Fibroblast of lung (primary cell): ENCODE measurements around the gene CAV3. TPM values are rescaled to one million over a fixed set of nuclear protein-coding genes. Genes with fewer than 3 reads are reported as not detected.
"Not testable (repeated sequence)": the region's sequence is repeated elsewhere in the genome, so short reads cannot be mapped to it uniquely, and the experiment has no call there.

Experiments used
- DNase-seq, 2 donors: peaks; one replicate each; pipeline versions ENCODE4 v3.0.0 to v3.0.0-alpha.2; 2010; ENCODE audit warnings: low read depth in 2 of 2
- H2AFZ ChIP-seq: 2 replicates; pipeline ENCODE4 v1.5.1; 2012; ENCODE audit warnings: low read length, control low read depth, inconsistent platforms
- H3K27ac ChIP-seq: 2 replicates; pipeline ENCODE4 v1.5.1; 2011; ENCODE audit warnings: low read length, control low read depth; ENCODE audit not compliant: insufficient read depth
- H3K27me3 ChIP-seq: 2 replicates; pipeline ENCODE4 v1.5.1; 2011; ENCODE audit warnings: mild to moderate bottlenecking, low read length; ENCODE audit not compliant: control insufficient read depth, insufficient read depth
- H3K36me3 ChIP-seq: 2 replicates; pipeline ENCODE4 v1.5.1; 2011; ENCODE audit warnings: low read length; ENCODE audit not compliant: control insufficient read depth, insufficient read depth
- H3K4me1 ChIP-seq: 2 replicates; pipeline ENCODE4 v1.5.1; 2011; ENCODE audit warnings: low read length; ENCODE audit not compliant: control insufficient read depth, insufficient read depth; ENCODE audit errors: extremely low read depth
- H3K4me2 ChIP-seq: 2 replicates; pipeline ENCODE4 v1.5.1; 2011; ENCODE audit warnings: low read length, control low read depth; ENCODE audit not compliant: insufficient read depth; ENCODE audit errors: extremely low read depth
- H3K4me3 ChIP-seq, 4 experiments: fragments of 200-600 bp in 1 of 4; sonication (generic) in 1 of 4; replicated peaks in 1 of 4; 2 replicates each; pipeline ENCODE4 v1.5.1; 2011 to 2016; ENCODE audit warnings: low read length in 4 of 4, low read depth in 3 of 4, mild to moderate bottlenecking in 3 of 4, control low read depth in 2 of 4, inconsistent platforms in 1 of 4, mixed read lengths in 1 of 4; ENCODE audit not compliant: insufficient read depth in 1 of 4; ENCODE audit errors: control extremely low read depth in 1 of 4
- H3K79me2 ChIP-seq: 2 replicates; pipeline ENCODE4 v1.5.1; 2012; ENCODE audit warnings: mild to moderate bottlenecking, low read length, inconsistent platforms; ENCODE audit not compliant: control insufficient read depth, insufficient read depth
- H3K9ac ChIP-seq: 2 replicates; pipeline ENCODE4 v1.5.1; 2011; ENCODE audit warnings: mild to moderate bottlenecking, low read length, control low read depth; ENCODE audit not compliant: insufficient read depth
- H3K9me3 ChIP-seq: 2 replicates; pipeline ENCODE4 v1.5.1; 2012; ENCODE audit warnings: low read depth, low read length; ENCODE audit not compliant: control insufficient read depth, insufficient read depth
- H4K20me1 ChIP-seq: 2 replicates; pipeline ENCODE4 v1.5.1; 2011; ENCODE audit warnings: low read length; ENCODE audit not compliant: control insufficient read depth, insufficient read depth; ENCODE audit errors: extremely low read depth
- CTCF ChIP-seq, 2 donors: IDR thresholded peaks in 1 of 2; conservative IDR thresholded peaks in 1 of 2; 1 replicate in 1 of 2; 2 replicates in 1 of 2; pipeline ENCODE4 v1.5.1; 2011 to 2012; ENCODE audit warnings: low read length in 2 of 2, control low read depth in 1 of 2, inconsistent platforms in 1 of 2, low read depth in 1 of 2, mild to moderate bottlenecking in 1 of 2
- EZH2 ChIP-seq: IDR thresholded peaks from 2 replicates; pipeline ENCODE4 v1.5.1; 2012; ENCODE audit warnings: low read length, control low read depth, mild to moderate bottlenecking; ENCODE audit errors: missing control alignments
- polyA minus RNA-seq: library from RNA; depleted of rRNA, polyadenylated mRNA; stranded (reverse); fragments of >200 nt; gene quantifications from 2 replicates; pipeline ENCODE4 v1.2.3, GENCODE V29; 2011; ENCODE audit warnings: low replicate concordance
- polyA plus RNA-seq, 2 donors: library from polyadenylated mRNA; depleted of rRNA in 1 of 2; stranded (reverse) in 1 of 2; unstranded in 1 of 2; fragments of >200 nt; gene quantifications; 2 replicates each; pipeline ENCODE4 v1.2.1, GENCODE V29; 2011 to 2012; ENCODE audit warnings: missing spikeins in 1 of 2
- total RNA-seq: library from RNA; depleted of rRNA; stranded (reverse); fragments of >200 nt; gene quantifications from 2 replicates; pipeline ENCODE4 v1.2.1, GENCODE V29; 2014

CAV3 gene
- total RNA-seq (not detected in 2 replicates), polyA plus RNA-seq (0.03 TPM in 1 of 2 replicates, not detected in the other), polyA minus RNA-seq (not detected in 2 replicates)
- not detected in 2 replicates for polyA plus RNA-seq (2012)

GRCh38 chr3:8733332-8734094 is at the start of gene CAV3:
Gene CAV3 (plus strand): TSS chr3:8733802. CDS start chr3:8733877, 75 bp downstream.
- H3K4me3 ChIP-seq: no peak within 1 kb of the TSS
- no peak within 1 kb of the TSS for H2AFZ ChIP-seq
- no peaks in the 10 kb centered on the region for H3K4me1 ChIP-seq
- H3K79me2 ChIP-seq: no peaks in the 10 kb centered on the region
- no peaks in the 10 kb centered on the region for H3K9me3 ChIP-seq
- DNase-seq: peak in 1 of 2 donors; percentile 12
- no peak within 1 kb of the TSS for H3K27ac ChIP-seq
- no peak within 1 kb of the TSS for H3K9ac ChIP-seq
- no peaks in the 10 kb centered on the region for H3K36me3 ChIP-seq
- no peak within 1 kb of the TSS for H3K4me2 ChIP-seq
- no peaks in the 10 kb centered on the region for H3K27me3 ChIP-seq
- H4K20me1 ChIP-seq: no peaks in the 10 kb centered on the region
- TF ChIP-seq EZH2: no peak
- TF ChIP-seq CTCF (conservative IDR thresholded peaks at IDR 0.05 in 1 of 2, IDR thresholded peaks at IDR 0.05 in 1 of 2; ENCODE audit: low read depth in 1 of 2, low read length in 2 of 2): no peak

GRCh38 chr3:8684992-8685391 is 48.6 kb upstream of the CAV3 start:
- H3K4me1 ChIP-seq, DNase-seq, H3K4me3 ChIP-seq, H3K27me3 ChIP-seq, H4K20me1 ChIP-seq, H3K9me3 ChIP-seq, H3K9ac ChIP-seq, H3K79me2 ChIP-seq, H3K36me3 ChIP-seq, H3K27ac ChIP-seq, H3K4me2 ChIP-seq, H2AFZ ChIP-seq: not testable (repeated sequence)

- not testable (repeated sequence) for H2AFZ ChIP-seq, H3K27me3 ChIP-seq, H3K9me3 ChIP-seq, H3K36me3 ChIP-seq, H4K20me1 ChIP-seq, H3K4me1 ChIP-seq, H3K9ac ChIP-seq, DNase-seq, H3K4me2 ChIP-seq, H3K79me2 ChIP-seq, H3K27ac ChIP-seq, H3K4me3 ChIP-seq
Observed at GRCh38 chr3:8691295-8691694, 42.3 kb upstream of the CAV3 start.

GRCh38 chr3:8702560-8702959 is 31.0 kb upstream of the CAV3 start:
- Histone ChIP-seq H3K36me3 (no peaks in the 10 kb centered on the region), H2AFZ (no peak overlapping the region), H3K4me3 (no peak overlapping the region), H3K27me3 (no peaks in the 10 kb centered on the region), H3K9me3 (no peaks in the 10 kb centered on the region), H4K20me1 (no peaks in the 10 kb centered on the region), H3K4me2 (no peak overlapping the region), H3K9ac (no peak overlapping the region), H3K4me1 (no peaks in the 10 kb centered on the region), H3K27ac (no peak overlapping the region), H3K79me2 (no peaks in the 10 kb centered on the region)
- DNase-seq: no peak
- no peak for TF ChIP-seq EZH2
- peak in 1 of 2 donors; percentile 40 for TF ChIP-seq CTCF (conservative IDR thresholded peaks at IDR 0.05 in 1 of 2, IDR thresholded peaks at IDR 0.05 in 1 of 2; ENCODE audit: low read depth in 1 of 2, low read length in 2 of 2)
